BLaER1 (cell line): ENCODE measurements around the gene GPN3.
A peak's percentile ranks its signal among the peaks of the same experiment; 100 is the strongest.
"Not testable (repeated sequence)": the region's sequence is repeated elsewhere in the genome, so short reads cannot be mapped to it uniquely, and the experiment has no call there.

Experiments
- H3K27ac ChIP-seq: shearing (Covaris generic); formaldehyde crosslinking; 2 replicates; pipeline ENCODE4 v1.8.1; 2022
- H3K27me3 ChIP-seq: shearing (Covaris generic); formaldehyde crosslinking; 2 replicates; pipeline ENCODE4 v1.8.1; 2022
- H3K36me3 ChIP-seq: shearing (Covaris generic); formaldehyde crosslinking; 2 replicates; pipeline ENCODE4 v1.8.1; 2022
- H3K4me1 ChIP-seq: shearing (Covaris generic); formaldehyde crosslinking; 2 replicates; pipeline ENCODE4 v1.8.1; 2022
- H3K4me2 ChIP-seq: shearing (Covaris generic); formaldehyde crosslinking; 2 replicates; pipeline ENCODE4 v1.8.1; 2022
- H3K4me3 ChIP-seq: shearing (Covaris generic); formaldehyde crosslinking; 2 replicates; pipeline ENCODE4 v1.8.1; 2022
- H3K9ac ChIP-seq: shearing (Covaris generic); formaldehyde crosslinking; 2 replicates; pipeline ENCODE4 v1.8.1; 2022
- H3K9me3 ChIP-seq: shearing (Covaris generic); formaldehyde crosslinking; 2 replicates; pipeline ENCODE4 v1.8.1; 2022
- H4K20me1 ChIP-seq: shearing (Covaris generic); formaldehyde crosslinking; 2 replicates; pipeline ENCODE4 v1.8.1; 2022
- Cebpa-rat ChIP-seq: shearing (Covaris generic); IDR thresholded peaks from 2 replicates; pipeline ENCODE4 v1.8.1; 2022

GPN3 gene

GRCh38 chr12:110498984-110499706 is 31.1 kb upstream of the GPN3 start:
- TF ChIP-seq Cebpa-rat, result no peak
- peak overlapping the region; percentile 39; the same call in 1 of the 2 replicates for H3K9ac ChIP-seq
- H3K27ac ChIP-seq, result no peak overlapping the region
- no peaks in the 10 kb centered on the region for H3K27me3 ChIP-seq
- no peaks in the 10 kb centered on the region for H3K9me3 ChIP-seq
- peaks cover 24% of the 10 kb centered on the region; the same call in 1 of the 2 replicates for H4K20me1 ChIP-seq
- no peak overlapping the region for H3K4me3 ChIP-seq
- no peak overlapping the region for H3K4me2 ChIP-seq
- peaks cover 38% of the 10 kb centered on the region for H3K36me3 ChIP-seq
- H3K4me1 ChIP-seq, result peaks cover 29% of the 10 kb centered on the region

GRCh38 chr12:110475426-110475825 is 7.4 kb upstream of the GPN3 start:
- Histone ChIP-seq H3K4me1 (peaks cover 23% of the 10 kb centered on the region), H3K9me3 (no peaks in the 10 kb centered on the region), H3K27me3 (no peaks in the 10 kb centered on the region), H3K9ac (no peak overlapping the region), H3K4me3 (no peak overlapping the region), H3K4me2 (no peak overlapping the region), H3K27ac (no peak overlapping the region), H3K36me3 (peaks cover 85% of the 10 kb centered on the region), H4K20me1 (peaks cover 55% of the 10 kb centered on the region)
- TF ChIP-seq Cebpa-rat, result no peak

- H3K4me2 ChIP-seq, result peak overlapping the region; percentile 92
- H4K20me1 ChIP-seq, result peaks cover 21% of the 10 kb centered on the region; the same call in 1 of the 2 replicates
- H3K4me3 ChIP-seq, result peak overlapping the region; percentile 80
- H3K4me1 ChIP-seq, result peaks cover 43% of the 10 kb centered on the region
- no peak for TF ChIP-seq Cebpa-rat
- H3K36me3 ChIP-seq, result peaks cover 45% of the 10 kb centered on the region
- H3K9ac ChIP-seq, result peak overlapping the region; percentile 96
- peak overlapping the region; percentile 99 for H3K27ac ChIP-seq
- H3K9me3 ChIP-seq, result no peaks in the 10 kb centered on the region
- no peaks in the 10 kb centered on the region for H3K27me3 ChIP-seq
Observed at GRCh38 chr12:110467847-110468213, 227 bp downstream of the GPN3 start.

- no peak overlapping the region for H3K27ac ChIP-seq
- no peak for TF ChIP-seq Cebpa-rat
- peak overlapping the region; percentile 80 for H3K4me3 ChIP-seq
Observed at GRCh38 chr12:110466791-110467190, 1.3 kb downstream of the GPN3 start.

GRCh38 chr12:110465765-110466164 is 2.3 kb downstream of the GPN3 start:
- not testable (repeated sequence) for H3K9me3 ChIP-seq, H3K4me2 ChIP-seq, H3K9ac ChIP-seq, H3K27me3 ChIP-seq, H3K4me3 ChIP-seq, H3K27ac ChIP-seq
- Histone ChIP-seq H3K36me3 (peaks cover 54% of the 10 kb centered on the region), H4K20me1 (peaks cover 18% of the 10 kb centered on the region; the same call in 1 of the 2 replicates), H3K4me1 (peaks cover 30% of the 10 kb centered on the region)

More at GRCh38 chr12:110466791-110467190, 1.3 kb downstream of the GPN3 start:
- peaks cover 33% of the 10 kb centered on the region for H3K4me1 ChIP-seq
- H3K9me3 ChIP-seq, result no peaks in the 10 kb centered on the region
- H3K27me3 ChIP-seq, result no peaks in the 10 kb centered on the region
- peaks cover 47% of the 10 kb centered on the region for H3K36me3 ChIP-seq
- peak overlapping the region; percentile 92 for H3K4me2 ChIP-seq
- H3K9ac ChIP-seq, result peak overlapping the region; percentile 96
- H4K20me1 ChIP-seq, result peaks cover 18% of the 10 kb centered on the region; the same call in 1 of the 2 replicates

GRCh38 chr12:110465024-110465423 is 3.0 kb downstream of the GPN3 start:
- Histone ChIP-seq H3K4me3 (no peak overlapping the region), H3K27ac (no peak overlapping the region), H3K36me3 (peaks cover 57% of the 10 kb centered on the region), H3K9me3 (no peaks in the 10 kb centered on the region), H4K20me1 (peaks cover 18% of the 10 kb centered on the region; the same call in 1 of the 2 replicates), H3K4me1 (peaks cover 23% of the 10 kb centered on the region), H3K9ac (no peak overlapping the region; the same call in 1 of the 2 replicates), H3K27me3 (no peaks in the 10 kb centered on the region), H3K4me2 (no peak overlapping the region)
- TF ChIP-seq Cebpa-rat, result no peak

- H3K36me3 ChIP-seq, result peaks cover 90% of the 10 kb centered on the region
- not testable (repeated sequence) for H4K20me1 ChIP-seq, H3K4me2 ChIP-seq, H3K9me3 ChIP-seq, H3K4me3 ChIP-seq, H3K9ac ChIP-seq, H3K27ac ChIP-seq, H3K27me3 ChIP-seq
- H3K4me1 ChIP-seq, result peaks cover 22% of the 10 kb centered on the region
Observed at GRCh38 chr12:110461189-110461588, 6.9 kb downstream of the GPN3 start.

GRCh38 chr12:110458756-110459155 is 9.3 kb downstream of the GPN3 start:
- H3K27ac ChIP-seq, result no peak overlapping the region
- H3K4me2 ChIP-seq, result no peak overlapping the region
- no peak for TF ChIP-seq Cebpa-rat
- H3K9me3 ChIP-seq, result no peaks in the 10 kb centered on the region
- no peak overlapping the region for H3K9ac ChIP-seq
- no peak overlapping the region for H3K4me3 ChIP-seq
- no peaks in the 10 kb centered on the region for H4K20me1 ChIP-seq
- peaks cover 92% of the 10 kb centered on the region for H3K36me3 ChIP-seq
- H3K27me3 ChIP-seq, result no peaks in the 10 kb centered on the region
- peaks cover 33% of the 10 kb centered on the region for H3K4me1 ChIP-seq

- no peak for TF ChIP-seq Cebpa-rat
- H3K36me3 ChIP-seq, result peaks cover 64% of the 10 kb centered on the region
- H3K27me3 ChIP-seq, result no peaks in the 10 kb centered on the region
- H3K4me2 ChIP-seq, result no peak overlapping the region
- H3K27ac ChIP-seq, result no peak overlapping the region
- H3K9me3 ChIP-seq, result no peaks in the 10 kb centered on the region
- H3K4me1 ChIP-seq, result peaks cover 47% of the 10 kb centered on the region
- peaks cover 9% of the 10 kb centered on the region for H4K20me1 ChIP-seq
- H3K9ac ChIP-seq, result no peak overlapping the region; the same call in 1 of the 2 replicates
- no peak overlapping the region for H3K4me3 ChIP-seq
Observed at GRCh38 chr12:110453569-110454296, 14.3 kb downstream of the GPN3 start.

GRCh38 chr12:110451263-110451662 is 16.8 kb downstream of the GPN3 start:
- Histone ChIP-seq H3K27me3 (no peaks in the 10 kb centered on the region), H4K20me1 (peaks cover 32% of the 10 kb centered on the region), H3K4me2 (no peak overlapping the region), H3K4me1 (peaks cover 44% of the 10 kb centered on the region), H3K36me3 (peaks cover 65% of the 10 kb centered on the region), H3K9me3 (no peaks in the 10 kb centered on the region), H3K27ac (no peak overlapping the region), H3K4me3 (no peak overlapping the region), H3K9ac (no peak overlapping the region)
- TF ChIP-seq Cebpa-rat, result no peak
